CD4-positive, alpha-beta T cell treated with Interleukin-10 for 1 hour (primary cell): ENCODE data around the gene STX8.
"Not testable (repeated sequence)": the region's sequence is repeated elsewhere in the genome, so short reads cannot be mapped to it uniquely, and the experiment has no call there.

Experiments used
- DNase-seq: peaks from one replicate; pipeline ENCODE4 v3.0.0-alpha.2; 2020

The STX8 gene

GRCh38 chr17:9575381-9576101, at the start of gene STX8:
Gene STX8 (minus strand): TSS chr17:9575820. CDS start chr17:9575808, 12 bp downstream.
- DNase-seq, result peak; percentile 82

GRCh38 chr17:9622961-9623360, 47.3 kb upstream of the STX8 start:
- no peak for DNase-seq

GRCh38 chr17:9615486-9615885, 39.9 kb upstream of the STX8 start:
- no peak for DNase-seq

- DNase-seq, result no peak
Measured at GRCh38 chr17:9612006-9612405, 36.4 kb upstream of the STX8 start.

- DNase-seq, result no peak
Measured at GRCh38 chr17:9611557-9611956, 35.9 kb upstream of the STX8 start.

GRCh38 chr17:9607058-9607457, 31.4 kb upstream of the STX8 start:
- not testable (repeated sequence) for DNase-seq

- DNase-seq, result no peak
Measured at GRCh38 chr17:9606453-9606852, 30.8 kb upstream of the STX8 start.

GRCh38 chr17:9604583-9604982, 29.0 kb upstream of the STX8 start:
- not testable (repeated sequence) for DNase-seq

- DNase-seq, result no peak
Measured at GRCh38 chr17:9598661-9599060, 23.0 kb upstream of the STX8 start.

- not testable (repeated sequence) for DNase-seq
Measured at GRCh38 chr17:9597638-9598037, 22.0 kb upstream of the STX8 start.

- no peak for DNase-seq
Measured at GRCh38 chr17:9594065-9594464, 18.4 kb upstream of the STX8 start.

GRCh38 chr17:9587969-9588656, 12.5 kb upstream of the STX8 start:
- no peak for DNase-seq

- DNase-seq, result no peak
Measured at GRCh38 chr17:9577373-9577709, 1.7 kb upstream of the STX8 start.

- peak; percentile 82 for DNase-seq
Measured at GRCh38 chr17:9576521-9577372, 1.1 kb upstream of the STX8 start, which contains the start of gene CFAP52. Gene CFAP52 (plus strand): TSS chr17:9576642. CDS start chr17:9576696, 54 bp downstream.

GRCh38 chr17:9571201-9571600, 4.4 kb downstream of the STX8 start:
- no peak for DNase-seq

GRCh38 chr17:9568957-9569588, 6.5 kb downstream of the STX8 start:
- no peak for DNase-seq

- no peak for DNase-seq
Measured at GRCh38 chr17:9568004-9568403, 7.6 kb downstream of the STX8 start.

- DNase-seq, result not testable (repeated sequence)
Measured at GRCh38 chr17:9566739-9567138, 8.9 kb downstream of the STX8 start.

GRCh38 chr17:9566067-9566466, 9.6 kb downstream of the STX8 start:
- DNase-seq, result peak; percentile 27

- DNase-seq, result no peak
Measured at GRCh38 chr17:9564104-9564503, 11.5 kb downstream of the STX8 start.

- DNase-seq, result no peak
Measured at GRCh38 chr17:9557857-9558256, 17.8 kb downstream of the STX8 start.

- no peak for DNase-seq
Measured at GRCh38 chr17:9557161-9557755, 18.4 kb downstream of the STX8 start.

GRCh38 chr17:9554715-9555114, 20.9 kb downstream of the STX8 start:
- peak; percentile 63 for DNase-seq
